ELR (cell line): ENCODE results near the gene ACD.

Source experiments
- DNase-seq: peaks from one replicate; pipeline ENCODE4 v3.0.0-alpha.2; 2015; ENCODE audit warnings: low read depth

ACD gene

GRCh38 chr16:67661886-67662652, 2.0 kb upstream of the ACD start:
- DNase-seq = no peak

GRCh38 chr16:67661101-67661761, 1.2 kb upstream of the ACD start:
- DNase-seq = peak; percentile 48

GRCh38 chr16:67660564-67661028, 536 bp upstream of the ACD start, which contains the start of gene PARD6A:
Gene PARD6A (plus strand): TSS chr16:67660960. CDS start chr16:67661039, 79 bp downstream.
- peak; percentile 98 for DNase-seq

GRCh38 chr16:67658849-67659674, 998 bp downstream of the ACD start:
- DNase-seq = no peak

GRCh38 chr16:67657751-67658518, 2.1 kb downstream of the ACD start:
- no peak for DNase-seq

- DNase-seq = no peak
Observed at GRCh38 chr16:67657017-67657608, 2.9 kb downstream of the ACD start.

- DNase-seq = no peak
Observed at GRCh38 chr16:67656344-67657016, 3.6 kb downstream of the ACD start.

- no peak for DNase-seq
Observed at GRCh38 chr16:67655363-67655762, 4.7 kb downstream of the ACD start.

- DNase-seq = no peak
Observed at GRCh38 chr16:67654403-67654911, 5.6 kb downstream of the ACD start.

GRCh38 chr16:67653789-67654402, 6.2 kb downstream of the ACD start:
- DNase-seq = no peak

- peak; percentile 44 for DNase-seq
Observed at GRCh38 chr16:67653128-67653788, 6.8 kb downstream of the ACD start.

- DNase-seq = peak; percentile 54
Observed at GRCh38 chr16:67652578-67653127, 7.4 kb downstream of the ACD start.

- no peak for DNase-seq
Observed at GRCh38 chr16:67651847-67652246, 8.2 kb downstream of the ACD start.

GRCh38 chr16:67651039-67651438, 9.0 kb downstream of the ACD start:
- DNase-seq = no peak

- DNase-seq = no peak
Observed at GRCh38 chr16:67650023-67650422, 10.0 kb downstream of the ACD start.

GRCh38 chr16:67649494-67649931, 10.5 kb downstream of the ACD start:
- peak; percentile 53 for DNase-seq

- DNase-seq = no peak
Observed at GRCh38 chr16:67648764-67649407, 11.2 kb downstream of the ACD start.

GRCh38 chr16:67648088-67648763, 11.8 kb downstream of the ACD start:
- DNase-seq = no peak
